Effector CD4-positive, alpha-beta T cell (primary cell): ENCODE results near the gene ATP4A.
A peak's percentile ranks its signal among the peaks of the same experiment; 100 is the strongest.

ENCODE experiments used
- DNase-seq: peaks from one replicate; pipeline ENCODE4 v3.0.0-alpha.2; 2020

Gene ATP4A

GRCh38 chr19:35549174-35549788 is 14.2 kb downstream of the ATP4A start:
- peak; percentile 50 for DNase-seq

GRCh38 chr19:35546532-35546931 is 16.9 kb downstream of the ATP4A start:
- DNase-seq, result no peak

- peak; percentile 35 for DNase-seq
These were observed 17.5 kb downstream of the ATP4A start for GRCh38 chr19:35545855-35546381.

- DNase-seq, result peak; percentile 63
These were observed 18.2 kb downstream of the ATP4A start, which contains the start of gene TMEM147 for GRCh38 chr19:35545001-35545854. Gene TMEM147, plus strand, starts transcription at chr19:35545626. Its CDS starts 114 bp downstream, at chr19:35545740.

GRCh38 chr19:35544110-35544802 is 19.2 kb downstream of the ATP4A start:
- DNase-seq, result no peak

- no peak for DNase-seq
These were observed 20.0 kb downstream of the ATP4A start for GRCh38 chr19:35543280-35544109.

- no peak for DNase-seq
These were observed 21.2 kb downstream of the ATP4A start for GRCh38 chr19:35542209-35542608.

- no peak for DNase-seq
These were observed 23.0 kb downstream of the ATP4A start for GRCh38 chr19:35540356-35540927.

GRCh38 chr19:35539850-35540249 is 23.6 kb downstream of the ATP4A start:
- DNase-seq, result no peak

- DNase-seq, result no peak
These were observed 24.1 kb downstream of the ATP4A start for GRCh38 chr19:35539314-35539713.

GRCh38 chr19:35534803-35535480 is 28.5 kb downstream of the ATP4A start:
- DNase-seq, result no peak

GRCh38 chr19:35533822-35534392 is 29.6 kb downstream of the ATP4A start:
- no peak for DNase-seq

- no peak for DNase-seq
These were observed 30.1 kb downstream of the ATP4A start, which contains the start of gene GAPDHS for GRCh38 chr19:35533201-35533821. Gene GAPDHS, plus strand, starts transcription at chr19:35533456. Its CDS starts 72 bp downstream, at chr19:35533528.

GRCh38 chr19:35531291-35531690 is 32.2 kb downstream of the ATP4A start:
- no peak for DNase-seq

- no peak for DNase-seq
These were observed 33.9 kb downstream of the ATP4A start for GRCh38 chr19:35529241-35530218.

GRCh38 chr19:35528218-35529038 is 35.0 kb downstream of the ATP4A start, which contains the start of gene SBSN:
Gene SBSN, minus strand, starts transcription at chr19:35528311. Its CDS starts 30 bp downstream, at chr19:35528281.
- no peak for DNase-seq

- no peak for DNase-seq
These were observed 37.6 kb downstream of the ATP4A start for GRCh38 chr19:35525873-35526272.
